KMS-11 (cell line): ENCODE data around the gene ABHD12.
A peak's percentile ranks its signal among the peaks of the same experiment; 100 is the strongest.

Experiments
- H2AFZ ChIP-seq: fragments of 200-600 bp; sonication (generic); 2 replicates; pipeline ENCODE4 v1.6.1; 2016; ENCODE audit warnings: antibody characterized with exemption, mixed run types, low read depth
- H3K27ac ChIP-seq: fragments of 200-600 bp; sonication (generic); 2 replicates; pipeline ENCODE4 v1.6.1; 2016; ENCODE audit warnings: mild to moderate bottlenecking, mixed run types
- H3K27me3 ChIP-seq: fragments of 200-600 bp; sonication (generic); 2 replicates; pipeline ENCODE4 v1.6.1; 2017; ENCODE audit warnings: mild to moderate bottlenecking, low read depth, mixed run types, moderate library complexity; ENCODE audit not compliant: insufficient read depth
- H3K36me3 ChIP-seq: fragments of 200-600 bp; sonication (generic); 2 replicates; pipeline ENCODE4 v1.6.1; 2017; ENCODE audit warnings: mild to moderate bottlenecking, mixed run types; ENCODE audit not compliant: insufficient read depth
- H3K4me1 ChIP-seq: fragments of 200-600 bp; sonication (generic); 2 replicates; pipeline ENCODE4 v1.6.1; 2016; ENCODE audit warnings: mild to moderate bottlenecking, low read depth, mixed run types; ENCODE audit not compliant: poor library complexity, severe bottlenecking
- H3K4me2 ChIP-seq: fragments of 200-600 bp; sonication (generic); 2 replicates; pipeline ENCODE4 v1.7.0; 2016; ENCODE audit warnings: mild to moderate bottlenecking, mixed run types
- H3K4me3 ChIP-seq: fragments of 200-600 bp; sonication (generic); IDR thresholded peaks from 2 replicates; pipeline ENCODE4 v1.6.1; 2017; ENCODE audit warnings: low read depth, low read length, mixed read lengths; ENCODE audit not compliant: insufficient read depth
- H3K79me2 ChIP-seq: fragments of 200-600 bp; sonication (generic); 2 replicates; pipeline ENCODE4 v1.6.1; 2016; ENCODE audit warnings: low read depth, mixed run types; ENCODE audit not compliant: insufficient read depth
- H3K9ac ChIP-seq: fragments of 200-600 bp; sonication (generic); 2 replicates; pipeline ENCODE4 v1.6.1; 2016; ENCODE audit warnings: mild to moderate bottlenecking, mixed run types
- H4K20me1 ChIP-seq: fragments of 200-600 bp; sonication (generic); 2 replicates; pipeline ENCODE4 v1.6.1; 2016; ENCODE audit warnings: mild to moderate bottlenecking, mixed run types; ENCODE audit not compliant: insufficient read depth
- TF ChIP-seq, protein P1 (sequence below): fragments of 200-600 bp; sonication (generic); conservative IDR thresholded peaks from 2 replicates; pipeline ENCODE4 v1.6.1; 2017; ENCODE audit warnings: low read depth, mild to moderate bottlenecking, antibody characterized with exemption, low read length, moderate library complexity, mixed read lengths

Gene ABHD12

DNA sequence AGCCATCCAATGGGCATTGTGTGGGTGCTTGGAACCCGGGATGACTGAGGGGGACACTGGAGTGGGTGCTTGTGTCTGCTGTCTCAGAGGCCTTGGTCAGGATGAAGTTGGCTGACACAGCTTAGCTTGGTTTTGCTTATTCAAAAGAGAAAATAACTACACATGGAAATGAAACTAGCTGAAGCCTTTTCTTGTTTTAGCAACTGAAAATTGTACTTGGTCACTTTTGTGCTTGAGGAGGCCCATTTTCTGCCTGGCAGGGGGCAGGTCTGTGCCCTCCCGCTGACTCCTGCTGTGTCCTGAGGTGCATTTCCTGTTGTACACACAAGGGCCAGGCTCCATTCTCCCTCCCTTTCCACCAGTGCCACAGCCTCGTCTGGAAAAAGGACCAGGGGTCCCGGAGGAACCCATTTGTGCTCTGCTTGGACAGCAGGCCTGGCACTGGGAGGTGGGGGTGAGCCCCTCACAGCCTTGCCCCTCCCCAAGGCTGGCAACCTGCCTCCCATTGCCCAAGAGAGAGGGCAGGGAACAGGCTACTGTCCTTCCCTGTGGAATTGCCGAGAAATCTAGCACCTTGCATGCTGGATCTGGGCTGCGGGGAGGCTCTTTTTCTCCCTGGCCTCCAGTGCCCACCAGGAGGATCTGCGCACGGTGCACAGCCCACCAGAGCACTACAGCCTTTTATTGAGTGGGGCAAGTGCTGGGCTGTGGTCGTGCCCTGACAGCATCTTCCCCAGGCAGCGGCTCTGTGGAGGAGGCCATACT, 93.3 kb downstream of the ABHD12 start:
- Histone ChIP-seq H3K4me3 (no peak overlapping the region), H3K27me3 (no peaks in the 10 kb centered on the region), H3K27ac (peak overlapping the region; percentile 94), H3K4me1 (peaks cover 96% of the 10 kb centered on the region), H3K9ac (peak overlapping the region; percentile 55; the same call in 1 of the 2 replicates), H3K36me3 (no peaks in the 10 kb centered on the region), H2AFZ (no peak overlapping the region), H3K4me2 (peak overlapping the region; percentile 82), H3K79me2 (no peaks in the 10 kb centered on the region), H4K20me1 (no peaks in the 10 kb centered on the region)
- TF ChIP-seq, protein P1, sequence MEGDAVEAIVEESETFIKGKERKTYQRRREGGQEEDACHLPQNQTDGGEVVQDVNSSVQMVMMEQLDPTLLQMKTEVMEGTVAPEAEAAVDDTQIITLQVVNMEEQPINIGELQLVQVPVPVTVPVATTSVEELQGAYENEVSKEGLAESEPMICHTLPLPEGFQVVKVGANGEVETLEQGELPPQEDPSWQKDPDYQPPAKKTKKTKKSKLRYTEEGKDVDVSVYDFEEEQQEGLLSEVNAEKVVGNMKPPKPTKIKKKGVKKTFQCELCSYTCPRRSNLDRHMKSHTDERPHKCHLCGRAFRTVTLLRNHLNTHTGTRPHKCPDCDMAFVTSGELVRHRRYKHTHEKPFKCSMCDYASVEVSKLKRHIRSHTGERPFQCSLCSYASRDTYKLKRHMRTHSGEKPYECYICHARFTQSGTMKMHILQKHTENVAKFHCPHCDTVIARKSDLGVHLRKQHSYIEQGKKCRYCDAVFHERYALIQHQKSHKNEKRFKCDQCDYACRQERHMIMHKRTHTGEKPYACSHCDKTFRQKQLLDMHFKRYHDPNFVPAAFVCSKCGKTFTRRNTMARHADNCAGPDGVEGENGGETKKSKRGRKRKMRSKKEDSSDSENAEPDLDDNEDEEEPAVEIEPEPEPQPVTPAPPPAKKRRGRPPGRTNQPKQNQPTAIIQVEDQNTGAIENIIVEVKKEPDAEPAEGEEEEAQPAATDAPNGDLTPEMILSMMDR, result peak; percentile 22; the same call in 1 of the 2 replicates

DNA sequence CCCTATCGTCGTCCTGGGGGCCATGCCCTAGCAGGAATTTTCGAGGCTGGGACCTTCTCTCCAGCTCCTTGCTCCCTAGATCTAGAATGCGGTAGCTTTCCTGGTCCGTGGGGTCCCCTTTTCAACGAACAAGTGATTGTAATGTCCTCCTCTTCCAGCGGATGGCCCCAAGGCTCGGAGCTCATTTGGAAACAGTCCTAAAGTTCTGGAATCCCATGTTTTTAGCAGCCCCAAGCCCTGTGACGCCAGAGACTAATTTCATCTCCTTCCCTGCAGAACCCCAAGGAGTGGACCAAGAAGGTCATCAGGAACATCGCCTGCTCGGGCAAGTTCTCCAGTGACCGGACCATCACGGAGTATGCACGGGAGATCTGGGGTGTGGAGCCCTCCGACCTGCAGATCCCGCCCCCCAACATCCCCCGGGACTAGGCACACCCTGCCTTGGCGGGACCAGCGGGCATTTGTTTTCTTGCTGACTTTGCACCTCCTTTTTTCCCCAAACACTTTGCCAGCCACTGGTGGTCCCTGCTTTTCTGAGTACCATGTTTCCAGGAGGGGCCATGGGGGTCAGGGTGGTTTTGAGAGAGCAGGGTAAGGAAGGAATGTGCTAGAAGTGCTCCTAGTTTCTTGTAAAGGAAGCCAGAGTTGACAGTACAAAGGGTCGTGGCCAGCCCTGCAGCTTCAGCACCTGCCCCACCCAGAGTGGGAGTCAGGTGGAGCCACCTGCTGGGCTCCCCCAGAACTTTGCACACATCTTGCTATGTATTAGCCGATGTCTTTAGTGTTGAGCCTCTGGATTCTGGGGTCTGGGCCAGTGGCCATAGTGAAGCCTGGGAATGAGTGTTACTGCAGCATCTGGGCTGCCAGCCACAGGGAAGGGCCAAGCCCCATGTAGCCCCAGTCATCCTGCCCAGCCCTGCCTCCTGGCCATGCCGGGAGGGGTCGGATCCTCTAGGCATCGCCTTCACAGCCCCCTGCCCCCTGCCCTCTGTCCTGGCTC, 94.2 kb downstream of the ABHD12 start:
- Histone ChIP-seq H3K36me3 (no peaks in the 10 kb centered on the region), H3K4me2 (peak overlapping the region; percentile 82), H2AFZ (no peak overlapping the region), H3K27ac (peak overlapping the region; percentile 94), H3K4me3 (no peak overlapping the region), H3K4me1 (peaks cover 88% of the 10 kb centered on the region), H3K9ac (peak overlapping the region; percentile 55; the same call in 1 of the 2 replicates), H3K27me3 (no peaks in the 10 kb centered on the region), H3K79me2 (no peaks in the 10 kb centered on the region), H4K20me1 (no peaks in the 10 kb centered on the region)
- TF ChIP-seq, protein P1, result peak; percentile 74

DNA sequence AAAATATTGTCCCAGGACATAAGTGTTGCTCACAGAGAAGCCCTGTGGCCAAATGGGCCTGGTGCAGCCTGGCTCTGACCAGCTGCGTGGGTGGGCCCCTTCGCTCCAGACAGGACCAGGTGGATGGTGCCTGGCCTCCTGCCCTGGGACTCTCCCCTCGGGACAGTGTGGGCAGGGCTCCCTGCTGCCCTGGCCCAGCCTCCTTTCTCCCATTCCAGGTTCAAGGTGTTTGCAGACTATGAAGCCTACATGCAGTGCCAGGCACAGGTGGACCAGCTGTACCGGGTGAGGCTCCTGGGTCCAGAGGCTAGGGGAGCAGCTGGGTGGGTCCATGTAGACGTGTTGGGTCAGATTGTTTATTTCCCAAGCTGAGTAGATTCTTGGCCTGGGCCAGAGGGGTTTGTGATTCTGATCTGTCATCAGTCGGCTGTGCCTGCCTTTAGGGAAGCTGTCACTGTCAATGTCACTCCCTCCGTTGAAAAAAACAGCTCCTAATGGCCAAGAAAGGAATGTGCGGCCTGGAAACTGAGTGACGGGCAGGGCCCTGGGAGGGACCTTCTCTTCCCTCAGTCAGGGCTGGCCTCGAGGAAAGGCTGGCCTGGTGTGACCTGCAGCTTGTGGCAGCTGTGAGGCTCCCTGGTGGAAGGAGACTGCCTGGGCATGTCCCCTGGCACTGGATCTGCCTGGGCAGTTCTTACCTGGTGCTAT, 95.1 kb downstream of the ABHD12 start:
- Histone ChIP-seq H3K4me3 (no peak overlapping the region), H2AFZ (no peak overlapping the region), H3K27ac (peak overlapping the region; percentile 94), H3K27me3 (no peaks in the 10 kb centered on the region), H3K4me2 (peak overlapping the region; percentile 82), H3K9ac (peak overlapping the region; percentile 55; the same call in 1 of the 2 replicates), H3K79me2 (no peaks in the 10 kb centered on the region), H3K36me3 (no peaks in the 10 kb centered on the region), H3K4me1 (peaks cover 80% of the 10 kb centered on the region), H4K20me1 (no peaks in the 10 kb centered on the region)
- TF ChIP-seq, protein P1, result no peak
